Measurements from ENCODE around the gene LOXHD1. TPM values are rescaled to one million over a fixed set of nuclear protein-coding genes. Genes with fewer than 3 reads are reported as not detected.

Gene LOXHD1
- total and polyA plus RNA-seq, 2 of the 4 experiments (the other 2 are of a cell fraction) = not detected

DNA sequence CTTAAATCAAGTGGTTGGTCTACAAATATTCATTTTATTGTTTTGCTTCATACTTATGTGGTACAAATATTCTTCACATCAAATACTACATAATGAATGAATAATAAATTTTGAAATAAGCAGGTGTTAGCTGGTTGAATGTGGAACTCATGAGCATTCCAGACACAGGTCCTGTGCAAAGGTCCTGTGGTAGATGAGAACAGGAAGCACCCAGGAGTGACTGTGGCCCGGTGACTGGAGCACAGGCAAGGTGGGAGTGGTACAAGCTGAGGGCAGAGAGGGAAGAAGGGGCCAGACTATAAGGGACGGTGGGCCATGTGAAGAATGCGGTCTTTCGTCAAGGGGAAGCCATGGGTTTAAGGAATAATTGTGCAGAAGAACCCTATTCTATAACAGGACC is 26.2 kb upstream of the LOXHD1 start:
- H3K4me3 ChIP-seq (ENCODE audit: insufficient read depth, low read depth, low read length) = no peak overlapping the region
- H2BK5ac ChIP-seq (ENCODE audit: low read depth, low read length, poor library complexity, severe bottlenecking) = no peak overlapping the region
- H2AK5ac ChIP-seq (ENCODE audit: low read depth, low read length) = no peak overlapping the region
- DNase-seq = no peak
- intact Hi-C loops (cut with micrococcal nuclease) = no loop called here
- H3K14ac ChIP-seq (replicated peaks; ENCODE audit: low read depth, low read length) = no peak overlapping the region
- POLR2A ChIA-PET (ENCODE audit: unreplicated experiment) = no interaction called here
- no peak overlapping the region for H4K5ac ChIP-seq (ENCODE audit: low read depth, low read length)
- no peak overlapping the region for H3K4ac ChIP-seq (ENCODE audit: low read depth, low read length)
- no peak overlapping the region for H2BK15ac ChIP-seq (ENCODE audit: low read depth, low read length)
- no peak overlapping the region for H2AFZ ChIP-seq (replicated peaks; ENCODE audit: low read length, poor library complexity)
- dilution Hi-C loops (cut with HindIII; ENCODE audit: low sequenced_read_pairs, unreplicated experiment) = no loop called here
- BruUV-seq (replicated peaks) = no TSS peak
- H3K27me3 ChIP-seq (ENCODE audit: control insufficient read depth, insufficient read depth, low read length) = no peaks in the 10 kb centered on the region; the same call in 1 of the 2 replicates
- no peak overlapping the region for H3K9ac ChIP-seq (ENCODE audit: low read depth, low read length)
- CTCF ChIA-PET = no interaction called here
- no peak overlapping the region for H4K91ac ChIP-seq (ENCODE audit: insufficient read depth, low read depth, low read length)
- no peaks in the 10 kb centered on the region for H3K9me1 ChIP-seq (ENCODE audit: insufficient read depth, low read length)
- no peak overlapping the region for H2AK9ac ChIP-seq (replicated peaks; ENCODE audit: low read depth, low read length, poor library complexity)
- no peaks in the 10 kb centered on the region for H3K36me3 ChIP-seq (ENCODE audit: control insufficient read depth, insufficient read depth, low read length)
- H3K27ac ChIP-seq (ENCODE audit: insufficient read depth, low read length) = no peak overlapping the region
- no peak for ATAC-seq (ENCODE audit: low read depth)
- no peak overlapping the region for H3K23ac ChIP-seq (ENCODE audit: low read depth, low read length)
- no peak overlapping the region for H3K56ac ChIP-seq (ENCODE audit: extremely low read depth, insufficient read depth, low read length)
- no peaks in the 10 kb centered on the region for H3K79me1 ChIP-seq (ENCODE audit: low read depth in 1 of 2, low read length in 2 of 2)
- H3K18ac ChIP-seq (ENCODE audit: low read depth, low read length) = no peak overlapping the region
- whole genome bisulfite sequencing, 2 experiments (ENCODE audit: extremely low coverage in 2 of 2, insufficient read length in 1 of 2) = no CpG with 5 or more reads among the region's 4 CpGs
- H2BK120ac ChIP-seq (ENCODE audit: low read depth, low read length) = no peak overlapping the region
- in situ Hi-C loops (cut with MboI; ENCODE audit: low sequenced_read_pairs) = no loop called here
- no peak overlapping the region for H2BK20ac ChIP-seq (ENCODE audit: low read depth, low read length)
- no peak overlapping the region for H4K8ac ChIP-seq (ENCODE audit: low read depth in 2 of 2, low read length in 2 of 2)
- TF ChIP-seq BHLHE40 (IDR thresholded peaks at IDR 0.05; ENCODE audit: low read depth, low read length) (no peak), SMC3 (IDR thresholded peaks at IDR 0.05; ENCODE audit: low read depth, low read length) (no peak), MAFK (IDR thresholded peaks at IDR 0.05; ENCODE audit: low read depth, low read length) (no peak), CHD1 (IDR thresholded peaks at IDR 0.05; ENCODE audit: low read depth, low read length) (no peak), FOS (IDR thresholded peaks at IDR 0.05; ENCODE audit: low read depth, low read length) (no peak), RFX5 (IDR thresholded peaks at IDR 0.05; ENCODE audit: low read depth, low read length) (no peak), MXI1 (IDR thresholded peaks at IDR 0.05; ENCODE audit: borderline replicate concordance, low read depth, low read length) (no peak), POLR2A (IDR thresholded peaks at IDR 0.05; ENCODE audit: low read depth, low read length) (no peak)
- TF ChIP-seq, protein P1, sequence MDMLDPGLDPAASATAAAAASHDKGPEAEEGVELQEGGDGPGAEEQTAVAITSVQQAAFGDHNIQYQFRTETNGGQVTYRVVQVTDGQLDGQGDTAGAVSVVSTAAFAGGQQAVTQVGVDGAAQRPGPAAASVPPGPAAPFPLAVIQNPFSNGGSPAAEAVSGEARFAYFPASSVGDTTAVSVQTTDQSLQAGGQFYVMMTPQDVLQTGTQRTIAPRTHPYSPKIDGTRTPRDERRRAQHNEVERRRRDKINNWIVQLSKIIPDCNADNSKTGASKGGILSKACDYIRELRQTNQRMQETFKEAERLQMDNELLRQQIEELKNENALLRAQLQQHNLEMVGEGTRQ (IDR thresholded peaks at IDR 0.05; ENCODE audit: low read depth, low read length) = no peak
- TF ChIP-seq, protein P2, sequence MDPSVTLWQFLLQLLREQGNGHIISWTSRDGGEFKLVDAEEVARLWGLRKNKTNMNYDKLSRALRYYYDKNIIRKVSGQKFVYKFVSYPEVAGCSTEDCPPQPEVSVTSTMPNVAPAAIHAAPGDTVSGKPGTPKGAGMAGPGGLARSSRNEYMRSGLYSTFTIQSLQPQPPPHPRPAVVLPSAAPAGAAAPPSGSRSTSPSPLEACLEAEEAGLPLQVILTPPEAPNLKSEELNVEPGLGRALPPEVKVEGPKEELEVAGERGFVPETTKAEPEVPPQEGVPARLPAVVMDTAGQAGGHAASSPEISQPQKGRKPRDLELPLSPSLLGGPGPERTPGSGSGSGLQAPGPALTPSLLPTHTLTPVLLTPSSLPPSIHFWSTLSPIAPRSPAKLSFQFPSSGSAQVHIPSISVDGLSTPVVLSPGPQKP (IDR thresholded peaks at IDR 0.05; ENCODE audit: borderline replicate concordance, low read depth, low read length) = no peak
- H3K9me3 ChIP-seq (ENCODE audit: control insufficient read depth, insufficient read depth, low read length) = no peaks in the 10 kb centered on the region
- H3K4me2 ChIP-seq (ENCODE audit: low read depth, low read length) = no peak overlapping the region
- no peaks in the 10 kb centered on the region for H4K20me1 ChIP-seq (ENCODE audit: insufficient read depth, low read length)
- no peaks in the 10 kb centered on the region for H3K4me1 ChIP-seq (ENCODE audit: control insufficient read depth, insufficient read depth, low read length)
